Esophagus muscularis mucosa (tissue), 4 donors: Measurements from ENCODE around the gene UNC5B. TPM values are rescaled to one million over a fixed set of nuclear protein-coding genes. Genes with fewer than 3 reads are reported as not detected.
A peak's percentile ranks its signal among the peaks of the same experiment; 100 is the strongest.

ENCODE experiments used
- DNase-seq: peaks from one replicate; pipeline ENCODE4 v3.0.0-alpha.2; 2017; ENCODE audit errors: extremely low spot score
- H3K27ac ChIP-seq, 4 donors: fragments of 200-600 bp; sonication (generic); replicated peaks in 1 of 4; 1 replicate in 3 of 4; 2 replicates in 1 of 4; pipeline ENCODE4 v1.5.1; 2016 to 2019; ENCODE audit warnings: mild to moderate bottlenecking in 1 of 4
- H3K27me3 ChIP-seq, 4 donors: fragments of 200-600 bp; sonication (generic); one replicate each; pipeline versions ENCODE4 v1.5.1 to v1.6.0; 2016 to 2019
- H3K36me3 ChIP-seq, 4 donors: fragments of 200-600 bp; sonication (generic); one replicate each; pipeline ENCODE4 v1.5.1; 2016 to 2019
- H3K4me1 ChIP-seq, 4 donors: fragments of 200-600 bp; sonication (generic); one replicate each; pipeline ENCODE4 v1.5.1; 2016 to 2019
- H3K4me3 ChIP-seq, 4 donors: fragments of 200-600 bp; sonication (generic); 1 replicate in 2 of 4; 2 replicates in 2 of 4; pipeline ENCODE4 v1.5.1; 2016 to 2019; ENCODE audit warnings: mild to moderate bottlenecking in 4 of 4, moderate library complexity in 1 of 4
- H3K9me3 ChIP-seq, 4 donors: fragments of 200-600 bp; sonication (generic); 1 replicate in 3 of 4; 2 replicates in 1 of 4; pipeline ENCODE4 v1.5.1; 2016 to 2019
- EP300 ChIP-seq: sonication (generic); formaldehyde crosslinking; IDR thresholded peaks from one replicate; pipeline ENCODE4 v1.6.1; 2017; ENCODE audit warnings: antibody characterized with exemption
- POLR2A ChIP-seq: fragments of 450-650 bp; IDR thresholded peaks from one replicate; pipeline ENCODE4 v1.6.1; 2017; ENCODE audit warnings: antibody characterized with exemption, moderate library complexity, mild to moderate bottlenecking, low read depth
- POLR2AphosphoS5 ChIP-seq, 2 donors: sonication (generic); formaldehyde crosslinking; IDR thresholded peaks; one replicate each; pipeline ENCODE4 v1.6.1; 2017; ENCODE audit warnings: antibody characterized with exemption in 2 of 2
- WGBS: methylation state at CpG from one replicate; pipeline ENCODE4 v1.1.5; 2018; 5-methylcytosine and 5-hydroxymethylcytosine counted together
- intact Hi-C: fragments of 100-400 bp; cut with DNase I; formaldehyde crosslinking; loops from one replicate; pipeline ENCODE4 v1.15.1; 2023
- total RNA-seq, 4 donors: library from RNA; depleted of rRNA; stranded (reverse); fragments of >200 nt; gene quantifications; one replicate each; pipeline versions ENCODE4 v1.1.0 to v1.2.1, GENCODE V29; 2016
- TF ChIP-seq, protein P1 (sequence below), 3 experiments: fragments of 200-600 bp in 2 of 3; fragments of 450-650 bp in 1 of 3; sonication (generic) in 2 of 3; IDR thresholded peaks; one replicate each; pipeline ENCODE4 v1.5.1; 2017 to 2019; ENCODE audit warnings: antibody characterized with exemption in 3 of 3, mild to moderate bottlenecking in 2 of 3, moderate library complexity in 1 of 3

Gene UNC5B
- total RNA-seq, 4 donors from 2014 or later, result 2.1 to 3.7 (median 2.8) TPM

DNA sequence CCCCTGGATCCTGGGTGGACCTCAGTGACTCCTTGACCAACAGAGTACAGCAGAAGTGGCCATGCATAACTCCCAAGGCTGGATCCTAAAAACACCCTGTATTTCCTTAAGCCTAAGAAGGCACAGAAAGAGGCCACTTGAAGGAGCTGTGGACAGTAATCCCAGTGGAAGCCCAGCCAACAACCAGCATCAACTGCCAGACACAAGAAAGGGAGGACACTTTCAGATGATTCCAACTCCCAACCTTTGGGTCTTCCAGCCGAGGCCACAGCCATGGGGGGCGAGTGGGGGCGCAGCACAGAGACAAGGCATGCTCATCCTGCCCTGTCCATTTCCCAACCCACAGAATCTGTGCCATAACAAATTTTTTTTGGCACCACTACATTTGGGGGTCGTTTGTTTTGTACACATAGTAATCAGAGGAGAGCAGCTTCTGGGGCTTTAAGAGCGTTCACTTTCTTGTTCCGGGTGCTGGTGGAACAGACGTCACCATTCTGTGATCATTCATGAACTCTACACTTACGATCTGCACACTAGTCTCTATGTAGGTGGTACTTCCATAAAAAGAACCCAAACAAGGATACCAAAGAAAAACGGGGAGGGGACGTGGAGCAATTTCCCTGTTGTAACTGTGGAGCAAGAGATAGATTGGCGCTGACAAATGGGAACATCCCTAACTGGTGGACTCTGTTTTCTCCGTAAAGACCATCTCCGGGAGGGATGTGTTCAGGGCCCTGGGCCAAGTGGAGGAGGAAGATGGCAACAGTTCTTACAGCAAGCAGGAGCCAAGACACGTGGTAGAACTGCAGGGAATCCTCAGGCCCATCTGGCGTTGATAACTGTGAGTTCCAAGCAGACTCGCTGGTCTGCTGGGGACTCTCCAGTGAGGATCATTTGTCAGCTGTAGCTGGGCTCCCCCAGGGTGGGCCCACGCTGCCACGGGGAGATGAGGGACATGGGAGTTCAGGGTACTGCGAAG is 100.7 kb downstream of the UNC5B start:
- 24% methylated on average over 15 of the region's 19 CpGs for WGBS
- Histone ChIP-seq H3K27me3 (no peaks in the 10 kb centered on the region), H3K9me3 (no peaks in the 10 kb centered on the region), H3K27ac (peak overlapping the region; percentile 61 to 80 (median 66)), H3K4me3 (peak overlapping the region in 3 of 4 donors; percentile 4 to 34 (median 8)), H3K4me1 (peaks cover 13 to 29% (median 24%) of the 10 kb centered on the region in 4 donors), H3K36me3 (no peaks in the 10 kb centered on the region)
- DNase-seq, result peak; percentile 95
- intact Hi-C loops, result loop anchor here (10.0 kb wide), 2 partner anchors 502 to 582 kb away; no protein-coding TSS in a partner anchor
- TF ChIP-seq POLR2AphosphoS5 (IDR thresholded peaks at IDR 0.05) (peak in 1 of 2 donors; percentile 84), EP300 (no peak)

DNA sequence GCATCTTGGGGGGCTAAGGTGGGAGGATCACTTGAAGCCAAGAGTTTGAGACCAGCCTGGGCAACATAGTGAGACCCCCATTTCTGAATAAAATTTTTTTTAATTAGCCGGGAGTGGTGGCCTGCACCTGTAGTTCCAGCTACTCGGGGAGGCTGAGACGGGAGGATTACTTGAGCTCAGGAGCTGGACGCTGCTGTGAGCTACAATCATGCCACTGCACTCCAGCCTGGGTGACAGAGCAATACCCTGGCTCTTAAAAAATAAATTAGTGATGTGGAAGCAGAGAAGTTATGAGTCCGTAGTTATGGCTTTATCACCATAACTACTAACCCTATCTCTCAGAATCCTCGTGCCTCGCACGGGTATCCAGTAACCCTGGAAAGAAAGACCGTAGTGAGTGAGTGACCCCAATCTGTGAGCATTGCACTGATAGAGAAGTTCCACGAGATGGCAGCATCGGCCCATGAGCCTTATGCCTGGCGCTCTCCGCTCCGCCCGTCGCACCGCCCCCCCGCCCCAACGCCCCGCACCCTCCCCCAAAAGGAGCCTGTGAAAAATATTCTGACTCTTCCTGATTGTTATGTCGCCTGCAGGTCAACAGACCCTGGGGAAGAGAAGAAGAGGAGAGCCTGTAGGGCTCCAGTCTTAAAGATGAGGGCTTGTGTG is 101.8 kb downstream of the UNC5B start:
- H3K9me3 ChIP-seq, result no peaks in the 10 kb centered on the region
- no peak for DNase-seq
- H3K27ac ChIP-seq, result peak overlapping the region; percentile 61 to 80 (median 66)
- H3K27me3 ChIP-seq, result no peaks in the 10 kb centered on the region
- 7% methylated on average over 12 of the region's 21 CpGs for WGBS
- intact Hi-C loops, result loop anchor here (10.0 kb wide), 2 partner anchors 501 to 581 kb away; no protein-coding TSS in a partner anchor
- no peaks in the 10 kb centered on the region for H3K36me3 ChIP-seq
- TF ChIP-seq POLR2AphosphoS5 (IDR thresholded peaks at IDR 0.05) (peak in 1 of 2 donors; percentile 9), EP300 (no peak), POLR2A (no peak)
- TF ChIP-seq, protein P1, sequence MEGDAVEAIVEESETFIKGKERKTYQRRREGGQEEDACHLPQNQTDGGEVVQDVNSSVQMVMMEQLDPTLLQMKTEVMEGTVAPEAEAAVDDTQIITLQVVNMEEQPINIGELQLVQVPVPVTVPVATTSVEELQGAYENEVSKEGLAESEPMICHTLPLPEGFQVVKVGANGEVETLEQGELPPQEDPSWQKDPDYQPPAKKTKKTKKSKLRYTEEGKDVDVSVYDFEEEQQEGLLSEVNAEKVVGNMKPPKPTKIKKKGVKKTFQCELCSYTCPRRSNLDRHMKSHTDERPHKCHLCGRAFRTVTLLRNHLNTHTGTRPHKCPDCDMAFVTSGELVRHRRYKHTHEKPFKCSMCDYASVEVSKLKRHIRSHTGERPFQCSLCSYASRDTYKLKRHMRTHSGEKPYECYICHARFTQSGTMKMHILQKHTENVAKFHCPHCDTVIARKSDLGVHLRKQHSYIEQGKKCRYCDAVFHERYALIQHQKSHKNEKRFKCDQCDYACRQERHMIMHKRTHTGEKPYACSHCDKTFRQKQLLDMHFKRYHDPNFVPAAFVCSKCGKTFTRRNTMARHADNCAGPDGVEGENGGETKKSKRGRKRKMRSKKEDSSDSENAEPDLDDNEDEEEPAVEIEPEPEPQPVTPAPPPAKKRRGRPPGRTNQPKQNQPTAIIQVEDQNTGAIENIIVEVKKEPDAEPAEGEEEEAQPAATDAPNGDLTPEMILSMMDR (IDR thresholded peaks at IDR 0.05), result peak; percentile 79 to 87 (median 81)
- peak overlapping the region in 2 of 4 donors; percentile 24 to 41 for H3K4me3 ChIP-seq
- H3K4me1 ChIP-seq, result peaks cover 19 to 36% (median 30%) of the 10 kb centered on the region in 4 donors

DNA sequence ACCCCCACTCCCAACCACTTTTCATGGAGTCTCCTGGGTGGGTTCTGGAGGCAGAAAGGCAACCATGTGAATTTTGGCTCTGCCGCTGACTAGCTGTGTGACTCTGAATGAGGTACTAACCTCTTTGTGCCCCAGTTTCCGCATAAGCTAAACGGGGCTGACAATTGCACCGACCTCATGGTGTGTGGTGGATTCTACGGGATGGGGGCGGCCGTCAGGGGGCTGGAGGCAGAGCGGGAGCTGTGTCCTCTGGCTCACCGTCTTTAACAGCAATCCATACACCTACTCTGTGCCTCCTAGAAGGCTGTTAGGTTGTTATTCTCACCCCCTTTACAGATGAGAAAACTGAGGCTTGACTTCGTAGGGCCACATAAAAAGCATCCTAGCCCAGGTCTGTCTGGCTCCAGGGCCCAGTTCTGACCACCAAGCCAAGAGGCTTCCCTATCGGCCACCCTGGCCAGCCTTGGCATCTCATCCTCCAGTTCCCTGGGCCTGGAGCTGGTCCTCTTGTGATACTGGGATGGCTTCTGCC is 102.4 kb downstream of the UNC5B start:
- Histone ChIP-seq H3K27ac (peak overlapping the region in 1 of 4 donors; percentile 80), H3K36me3 (no peaks in the 10 kb centered on the region), H3K27me3 (no peaks in the 10 kb centered on the region), H3K4me3 (peak overlapping the region in 2 of 4 donors; percentile 24 to 41), H3K9me3 (no peaks in the 10 kb centered on the region), H3K4me1 (peaks cover 21 to 39% (median 33%) of the 10 kb centered on the region in 4 donors)
- no peak for DNase-seq
- TF ChIP-seq, protein P1 (IDR thresholded peaks at IDR 0.05), result no peak
- TF ChIP-seq EP300, result no peak
- no peak for TF ChIP-seq POLR2A
- no peak for TF ChIP-seq POLR2AphosphoS5 (IDR thresholded peaks at IDR 0.05)
- intact Hi-C loops, result loop anchor here (5.0 to 10.0 kb wide), 4 partner anchors 83 to 580 kb away; partner anchors contain the start of gene CDH23
- 71% methylated on average over 1 of the region's 11 CpGs for WGBS

DNA sequence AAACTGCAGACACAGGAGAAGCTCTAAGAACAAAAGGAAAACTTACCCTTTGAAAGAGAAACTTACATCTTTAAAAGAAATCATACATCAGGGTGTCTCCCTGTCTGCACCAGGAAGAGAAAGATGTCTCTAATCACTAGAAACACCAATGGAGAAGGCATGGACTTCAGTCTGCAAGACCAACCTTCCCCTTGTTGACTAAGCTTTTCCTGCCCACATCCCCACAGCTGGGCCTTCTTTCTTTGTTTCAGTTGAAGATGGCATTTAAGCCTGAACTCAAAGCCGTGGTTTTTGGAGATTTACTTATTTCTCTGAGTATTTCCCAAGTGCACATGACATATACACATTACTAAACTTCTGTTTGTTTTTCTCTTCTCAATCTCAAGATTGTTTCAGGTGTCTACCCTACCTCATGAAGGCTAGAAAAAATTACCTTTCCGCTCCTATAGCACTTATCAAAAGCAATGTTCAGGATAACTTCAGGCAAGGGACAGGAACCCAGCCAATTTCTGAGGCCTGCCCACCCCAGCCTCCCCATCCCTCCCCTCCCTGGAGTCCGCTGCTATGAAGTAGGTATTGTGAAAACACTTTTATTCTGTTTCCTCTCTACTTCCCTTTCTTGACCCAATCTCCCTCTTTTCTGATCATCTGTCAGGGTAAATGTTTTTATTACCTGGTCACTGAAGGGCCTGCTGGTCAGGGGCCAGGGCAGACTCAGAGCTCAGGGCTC is 103.9 kb downstream of the UNC5B start:
- Histone ChIP-seq H3K36me3 (no peaks in the 10 kb centered on the region), H3K9me3 (no peaks in the 10 kb centered on the region), H3K4me1 (peaks cover 25 to 48% (median 42%) of the 10 kb centered on the region in 4 donors), H3K27ac (no peak overlapping the region), H3K4me3 (no peak overlapping the region), H3K27me3 (no peaks in the 10 kb centered on the region)
- WGBS, result 85% methylated on average over 3 of the region's 3 CpGs
- intact Hi-C loops, result loop anchor here (5.0 to 10.0 kb wide), 4 partner anchors 81 to 579 kb away; partner anchors contain the start of gene CDH23
- no peak for TF ChIP-seq POLR2AphosphoS5 (IDR thresholded peaks at IDR 0.05)
- TF ChIP-seq, protein P1 (IDR thresholded peaks at IDR 0.05), result no peak
- no peak for TF ChIP-seq POLR2A
- TF ChIP-seq EP300, result no peak
- DNase-seq, result no peak
